Stimulated activated CD4-positive, alpha-beta T cell treated with anti-CD3 and anti-CD28 coated beads, TNF-alpha, amount 100 ng/mL, for 48 hours (primary cell): ENCODE measurements around the gene LINGO1.

Experiments used
- DNase-seq, 3 donors: peaks; one replicate each; pipeline ENCODE4 v3.0.0-alpha.2; 2020; ENCODE audit warnings: low read depth in 3 of 3

Gene LINGO1

DNA sequence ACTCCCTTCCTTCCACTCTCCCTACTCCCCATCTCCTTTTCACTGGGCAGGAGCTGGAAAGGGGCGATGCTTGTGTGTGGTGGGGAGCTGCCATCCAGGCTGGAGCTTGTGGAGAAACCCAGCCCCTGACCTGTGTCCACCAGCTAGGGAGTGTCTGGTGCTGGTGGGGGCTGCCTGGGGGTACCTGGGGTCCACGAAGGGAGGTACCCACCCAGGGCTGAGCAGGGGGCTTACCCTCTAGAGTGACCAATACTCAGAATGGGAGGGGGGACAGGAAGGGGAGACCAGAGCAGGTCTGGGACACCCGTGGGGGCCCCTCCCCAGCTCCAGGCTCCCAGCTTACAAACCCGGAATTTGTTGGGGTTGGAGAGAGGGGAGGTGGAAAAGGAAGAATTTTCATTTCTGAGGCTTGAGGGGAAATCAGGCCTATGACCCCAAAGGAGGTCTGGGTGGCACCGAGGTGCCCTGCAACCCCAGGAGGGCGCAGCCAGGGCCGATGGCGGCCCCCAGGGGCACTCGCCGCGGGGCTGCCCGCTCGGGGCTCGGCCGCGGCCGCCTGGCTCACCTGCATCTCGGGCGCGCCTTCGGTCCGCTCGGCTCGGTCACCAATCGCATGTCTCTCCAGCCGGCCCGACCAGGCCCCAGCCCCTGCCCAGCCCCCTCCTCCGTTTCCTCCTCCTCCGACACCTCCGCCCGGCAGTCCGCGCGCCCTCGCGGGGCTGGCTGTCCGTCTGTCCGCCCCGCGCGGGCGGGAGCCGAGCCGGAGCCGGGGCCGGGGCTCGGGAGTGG lies 773 bp downstream of the LINGO1 start:
- no peak for DNase-seq

DNA sequence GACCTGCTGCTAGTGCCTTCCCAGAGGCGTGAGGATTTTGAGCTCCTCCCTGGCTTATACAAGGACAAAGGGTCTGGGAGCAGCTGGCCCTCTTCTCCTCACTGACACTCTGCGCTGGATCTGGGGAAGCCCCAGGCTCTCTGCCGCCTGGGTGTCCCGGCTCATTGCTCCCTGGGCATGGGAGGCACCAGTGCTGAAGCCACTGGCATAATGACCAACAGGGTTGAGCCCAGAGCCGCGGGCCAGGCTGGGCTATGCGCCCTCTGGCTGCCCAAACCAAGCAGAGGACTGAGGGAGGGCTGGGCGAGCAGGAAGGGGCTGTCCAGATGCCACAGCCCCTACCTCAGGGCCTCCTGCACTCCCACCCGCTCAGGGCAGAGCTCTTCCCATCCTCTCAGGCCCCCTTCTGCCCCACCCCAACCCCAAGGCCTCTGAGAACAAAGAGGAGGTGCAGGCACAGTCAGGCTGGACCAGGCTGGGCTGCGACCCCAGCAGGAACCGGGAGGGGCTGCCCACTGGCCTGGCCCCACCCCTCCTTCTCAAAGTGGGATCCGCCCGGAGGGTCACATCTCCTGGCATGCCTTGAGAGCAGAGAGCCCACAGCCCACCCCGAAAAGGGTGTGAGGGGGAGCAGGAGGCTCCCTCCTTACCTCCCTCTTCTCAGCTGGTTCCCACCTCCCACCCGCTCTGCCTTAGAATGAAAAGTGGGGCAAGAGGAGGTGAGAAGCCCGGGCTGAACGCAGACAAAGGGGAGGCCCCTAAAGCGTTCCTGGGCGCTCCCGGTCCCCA lies 1.6 kb downstream of the LINGO1 start:
- DNase-seq: no peak

DNA sequence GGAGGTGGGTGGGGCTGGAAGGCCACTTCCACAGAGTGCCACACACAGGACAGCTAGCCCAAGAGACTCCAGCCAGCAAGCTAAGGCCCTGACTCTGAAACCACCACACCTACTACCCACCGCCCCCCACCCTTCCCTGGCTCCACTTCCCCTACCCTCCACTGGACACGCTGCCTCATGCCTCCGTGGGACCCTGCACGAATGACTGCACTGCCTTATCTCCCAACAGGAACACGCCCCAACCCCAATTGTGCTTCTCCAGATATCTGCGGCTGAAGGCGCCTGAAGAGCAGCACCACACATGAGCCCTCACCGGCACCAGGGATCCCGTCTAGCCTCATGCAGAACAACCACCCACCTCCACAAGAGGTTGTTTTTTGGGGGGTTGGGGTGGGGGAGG lies 2.7 kb downstream of the LINGO1 start:
- no peak for DNase-seq

DNA sequence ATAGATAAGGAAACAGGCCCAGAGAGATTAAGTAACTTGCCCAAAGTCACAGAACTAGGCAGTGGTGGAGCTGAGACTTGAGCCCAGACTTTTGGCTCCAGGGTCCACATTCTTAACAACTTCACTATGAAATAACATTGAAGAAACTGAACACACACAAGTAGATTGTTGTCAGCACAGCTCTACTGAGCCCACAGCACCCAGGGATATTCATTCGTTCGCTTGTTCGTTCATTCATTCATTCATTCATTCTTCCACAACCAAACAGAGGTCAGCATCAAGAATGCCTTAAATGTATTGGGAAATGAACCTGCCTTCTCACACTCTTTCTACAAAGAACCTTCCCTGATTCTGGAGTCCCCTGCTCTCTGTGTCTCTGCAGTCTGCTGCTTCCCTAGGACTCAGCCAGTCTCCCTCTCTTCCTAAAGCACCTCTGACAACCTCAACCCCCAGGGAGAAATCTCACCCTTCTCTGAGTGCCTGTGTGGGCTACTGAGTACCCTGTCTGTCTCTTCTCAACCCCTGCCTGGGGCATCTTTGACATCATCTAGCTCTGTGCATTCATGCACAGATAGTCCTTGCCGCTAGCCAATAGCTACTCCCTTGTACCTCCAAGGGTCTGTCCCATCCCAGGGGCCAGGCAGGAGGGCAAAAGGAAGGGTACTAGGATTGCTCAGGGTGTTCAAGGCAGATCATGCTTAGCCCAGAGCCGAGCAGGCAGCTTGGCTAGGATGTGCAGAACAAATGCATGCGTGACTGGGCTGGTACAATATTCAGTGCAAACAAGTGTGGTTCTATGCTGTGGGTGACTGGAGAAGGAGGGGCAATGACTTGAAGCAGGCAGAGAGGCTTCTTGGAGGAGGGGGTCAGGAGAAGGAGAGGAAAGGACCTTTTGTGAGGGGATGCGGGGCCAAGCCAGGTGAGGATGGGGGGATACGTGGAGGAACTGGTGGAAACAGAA lies 3.4 kb downstream of the LINGO1 start:
- no peak for DNase-seq

DNA sequence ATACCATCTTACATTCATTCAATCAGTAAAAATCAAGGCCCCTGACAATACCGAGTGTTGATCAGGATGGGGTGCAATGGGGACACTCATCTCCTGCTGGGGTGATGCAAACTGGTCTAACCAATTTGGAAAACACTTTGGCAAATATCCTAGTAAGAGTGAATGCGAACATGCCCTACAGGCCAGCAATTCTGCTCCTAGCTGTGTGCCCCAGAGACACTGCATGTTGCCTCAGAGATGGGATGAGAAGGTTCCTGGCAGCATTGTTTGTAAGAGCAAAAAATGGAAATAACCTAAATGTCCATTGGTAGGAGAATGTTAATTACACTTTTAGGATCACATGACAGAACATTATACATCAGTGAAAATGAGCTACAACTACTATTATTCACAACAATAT lies 4.7 kb downstream of the LINGO1 start:
- DNase-seq: no peak

DNA sequence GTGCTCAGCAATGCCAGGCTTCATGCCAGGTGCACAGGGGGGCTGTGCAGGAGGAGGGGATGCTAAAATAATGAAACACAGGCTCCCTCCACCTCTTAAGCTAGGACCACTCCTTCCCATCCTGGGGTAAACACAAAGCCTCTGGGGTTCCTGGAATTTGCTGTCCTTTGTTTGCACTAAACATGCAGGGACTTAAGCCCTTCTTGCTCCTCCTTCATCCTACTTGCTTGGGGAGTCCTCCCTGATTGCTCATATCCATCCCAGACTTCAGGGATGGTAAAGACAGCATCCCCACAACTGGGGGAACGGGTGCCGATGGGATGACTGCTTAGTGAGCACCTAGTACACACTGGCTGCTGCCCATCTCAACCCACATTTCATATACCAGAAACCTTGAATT lies 5.1 kb downstream of the LINGO1 start:
- DNase-seq: no peak

DNA sequence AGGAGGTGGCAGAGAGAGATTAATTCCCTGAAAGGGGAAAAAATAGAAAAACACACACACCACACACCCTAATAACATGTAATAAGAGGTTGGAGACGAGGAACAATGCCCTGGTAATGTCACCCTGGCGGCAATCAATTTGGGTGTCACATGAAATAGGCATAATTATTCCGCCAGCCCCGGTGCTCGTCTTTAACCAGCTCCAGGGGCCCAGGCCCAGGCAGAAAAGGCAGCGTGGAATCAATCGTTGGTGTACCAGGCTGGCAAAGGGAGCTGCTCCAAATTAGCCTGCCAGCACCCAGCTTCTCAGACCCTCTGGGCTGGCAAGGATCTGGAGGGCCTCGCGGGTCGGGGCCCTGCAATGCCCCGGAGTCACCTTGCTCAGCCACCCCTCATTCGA lies 5.6 kb downstream of the LINGO1 start:
- DNase-seq: no peak

DNA sequence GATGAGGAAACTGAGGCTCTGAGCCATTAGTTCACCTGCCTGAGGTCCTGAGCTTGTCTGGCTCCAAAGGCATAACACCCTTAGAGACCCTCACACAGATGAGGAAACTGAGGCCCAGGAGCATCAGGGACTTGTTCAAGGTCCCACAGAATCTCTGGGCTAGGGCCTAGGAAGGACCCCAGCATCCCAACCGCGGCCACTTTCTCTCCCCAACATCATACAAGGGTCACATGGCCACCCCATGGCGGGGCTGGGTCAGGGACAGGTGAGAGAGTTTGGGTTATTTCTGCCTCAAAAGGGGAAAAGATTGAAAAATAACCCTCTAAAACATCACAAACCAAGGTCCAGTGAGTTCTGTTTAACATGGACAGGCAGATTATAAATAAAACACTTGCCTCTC lies 6.7 kb downstream of the LINGO1 start:
- no peak for DNase-seq

DNA sequence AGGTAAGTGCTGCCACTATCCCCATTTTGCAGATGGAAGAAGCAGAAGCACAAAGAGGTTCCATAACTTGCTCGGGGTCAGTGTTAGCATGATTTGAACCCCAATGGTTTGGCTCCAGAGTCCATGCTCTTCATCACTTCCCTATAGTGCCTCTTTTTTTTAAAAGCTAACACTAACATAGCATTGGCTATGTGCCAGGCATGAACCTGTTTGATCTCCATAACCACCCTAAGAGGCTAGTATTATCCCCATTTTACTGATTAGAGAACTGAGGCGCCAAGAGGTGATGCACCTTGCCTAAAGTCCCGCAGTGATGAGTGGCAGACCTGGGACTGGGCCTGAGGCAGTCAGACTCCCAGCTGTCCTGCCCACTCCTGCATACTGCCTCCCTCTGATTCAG lies 7.3 kb downstream of the LINGO1 start:
- no peak for DNase-seq

DNA sequence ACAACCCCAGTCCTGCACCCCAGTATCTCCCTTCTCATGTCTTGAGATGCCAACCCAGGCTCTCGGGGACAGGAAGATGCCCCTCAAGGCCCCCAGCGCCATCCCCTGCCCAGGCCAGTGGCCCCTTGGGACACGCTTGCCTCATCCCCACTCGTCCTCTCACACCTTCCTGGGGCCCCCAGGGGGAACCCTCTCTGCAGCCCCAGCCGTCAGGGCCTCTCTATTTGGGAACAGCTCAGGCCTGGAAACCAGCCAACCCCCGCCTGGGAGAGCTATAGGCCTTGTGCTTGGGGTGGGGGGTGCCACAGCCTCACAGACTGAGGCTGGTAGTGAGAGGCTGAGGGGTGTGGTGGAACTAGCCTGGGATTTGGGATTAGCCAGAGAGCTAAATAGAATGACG lies 7.8 kb downstream of the LINGO1 start:
- no peak for DNase-seq

DNA sequence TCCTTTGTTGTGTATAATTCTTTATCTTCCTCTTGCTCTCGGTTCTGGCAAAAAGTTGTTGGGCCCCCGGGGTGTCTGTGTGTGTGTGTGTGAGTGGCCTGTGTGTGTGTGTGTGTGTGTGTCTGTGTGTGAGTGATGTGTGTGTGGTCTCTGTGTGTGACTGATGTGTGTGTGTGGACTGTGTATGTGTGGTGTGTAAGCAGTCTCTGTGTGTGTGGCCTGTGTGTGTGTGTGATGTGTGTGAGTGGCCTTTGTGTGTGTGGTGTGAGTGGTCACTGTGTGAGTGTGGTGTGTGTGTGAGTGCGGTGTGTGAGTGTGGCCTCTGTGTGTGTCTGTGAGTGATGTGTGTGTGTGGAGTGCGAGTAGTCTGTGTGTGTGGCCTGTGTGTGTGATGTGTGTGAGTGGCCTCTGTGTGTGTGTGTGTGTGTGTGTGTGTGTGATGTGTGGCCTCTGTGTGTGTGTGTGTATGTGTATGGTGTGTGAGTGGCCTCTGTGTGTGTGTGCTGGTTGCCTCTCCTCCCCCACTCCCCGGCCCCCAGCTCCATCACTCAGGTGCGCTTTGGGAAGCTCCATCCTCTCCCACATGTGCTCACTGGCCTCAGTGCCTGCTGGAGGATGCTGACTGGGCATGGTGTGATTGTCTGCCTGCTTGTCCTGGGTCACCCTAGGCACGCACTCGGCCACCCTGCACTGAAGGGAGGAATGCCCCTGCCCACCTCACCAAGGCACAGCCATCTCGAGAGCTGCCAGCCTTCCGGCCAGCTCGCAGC lies 8.8 kb downstream of the LINGO1 start:
- no peak for DNase-seq

DNA sequence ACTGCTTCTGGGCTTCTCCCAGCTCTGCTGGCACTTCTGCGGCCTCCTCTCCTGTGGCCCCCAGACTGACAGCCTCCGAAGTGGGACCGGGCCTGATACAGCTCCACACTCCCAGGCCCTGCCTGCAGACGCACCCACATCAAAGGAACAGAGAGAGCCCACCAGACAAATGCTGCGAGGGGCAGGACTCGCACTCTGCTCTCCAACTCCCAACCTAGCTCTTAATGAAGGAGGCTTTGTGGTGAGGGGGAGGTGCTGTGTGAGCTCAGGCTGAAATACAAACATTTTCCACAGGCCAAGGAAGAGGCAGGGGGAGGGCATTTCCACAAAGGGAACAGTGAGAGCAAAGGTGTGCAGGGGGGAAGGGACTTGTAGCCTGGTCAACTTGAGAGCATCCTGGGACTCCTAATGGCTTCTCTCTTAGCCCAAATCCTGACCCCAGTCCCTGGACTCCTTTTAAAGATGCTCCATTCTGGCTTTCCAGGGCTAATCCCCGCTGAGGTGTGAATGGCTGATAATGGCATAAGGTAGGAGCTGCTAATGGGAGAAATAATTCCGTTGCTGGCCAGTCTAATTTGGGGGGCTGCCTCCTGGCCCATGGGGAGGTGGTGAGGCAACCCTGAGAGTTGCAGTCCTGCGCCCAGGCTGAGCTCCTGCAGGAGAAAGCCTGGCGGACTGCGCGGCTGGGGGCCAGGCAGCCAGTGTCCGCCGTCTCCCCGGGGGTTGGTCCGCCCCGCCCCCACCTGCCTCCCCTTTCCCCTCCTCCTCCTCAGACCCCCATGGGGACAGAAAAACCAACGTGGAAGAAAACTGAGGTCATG lies 9.6 kb downstream of the LINGO1 start:
- DNase-seq: no peak

DNA sequence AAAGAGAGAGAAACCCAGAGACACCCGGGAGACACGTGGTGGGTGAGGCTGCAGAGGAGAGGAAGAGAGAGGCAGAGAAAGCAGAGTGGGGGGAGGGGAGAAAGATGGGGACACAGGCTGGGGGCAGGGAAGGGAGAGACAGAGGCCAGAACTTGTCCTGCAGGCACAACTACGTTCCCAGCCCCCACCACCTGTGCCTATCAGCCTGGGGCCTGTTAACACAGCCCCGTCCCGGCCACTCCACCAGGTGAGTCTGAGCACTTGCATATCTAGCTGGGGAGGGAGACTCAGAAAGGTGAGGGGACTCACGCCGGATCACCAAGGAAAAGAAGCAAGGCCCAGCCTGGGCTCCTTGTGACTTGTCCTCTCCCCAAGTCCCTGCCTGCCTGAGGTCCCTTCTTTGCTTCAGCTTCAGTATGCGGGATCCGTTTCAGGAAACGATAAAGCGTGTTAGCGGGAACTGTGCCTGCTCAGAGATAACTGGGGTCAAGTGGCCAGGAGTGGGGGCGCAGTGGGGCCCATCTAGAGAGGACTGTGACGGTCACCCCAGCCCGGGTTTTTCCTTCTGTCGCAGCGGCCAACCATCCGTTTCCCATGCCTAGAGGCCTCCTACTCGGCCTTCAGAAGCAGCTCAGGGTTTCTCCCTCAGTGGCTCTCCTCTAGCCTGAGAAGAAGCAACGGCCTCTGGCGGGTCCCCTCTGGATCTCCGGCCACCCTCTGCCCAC lies 10.3 kb downstream of the LINGO1 start:
- DNase-seq: no peak

DNA sequence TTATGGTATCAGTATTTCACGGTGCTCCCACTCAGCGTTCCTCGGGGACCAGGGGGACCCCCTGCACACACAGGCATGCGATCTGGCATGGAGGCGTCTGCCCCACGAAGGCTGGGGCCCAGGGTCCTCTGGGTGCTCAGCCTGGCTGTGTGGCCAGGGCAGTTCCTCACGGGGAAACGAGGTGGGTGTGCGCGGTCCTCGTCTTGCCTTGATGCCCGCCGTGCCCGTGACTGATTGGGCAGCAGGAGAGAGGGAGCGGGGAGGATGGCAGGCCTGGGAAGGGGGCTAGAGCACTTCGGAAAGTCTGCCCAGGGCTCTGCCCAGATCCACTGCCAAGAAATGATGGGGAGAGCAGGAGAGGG lies 10.9 kb downstream of the LINGO1 start:
- DNase-seq: no peak

DNA sequence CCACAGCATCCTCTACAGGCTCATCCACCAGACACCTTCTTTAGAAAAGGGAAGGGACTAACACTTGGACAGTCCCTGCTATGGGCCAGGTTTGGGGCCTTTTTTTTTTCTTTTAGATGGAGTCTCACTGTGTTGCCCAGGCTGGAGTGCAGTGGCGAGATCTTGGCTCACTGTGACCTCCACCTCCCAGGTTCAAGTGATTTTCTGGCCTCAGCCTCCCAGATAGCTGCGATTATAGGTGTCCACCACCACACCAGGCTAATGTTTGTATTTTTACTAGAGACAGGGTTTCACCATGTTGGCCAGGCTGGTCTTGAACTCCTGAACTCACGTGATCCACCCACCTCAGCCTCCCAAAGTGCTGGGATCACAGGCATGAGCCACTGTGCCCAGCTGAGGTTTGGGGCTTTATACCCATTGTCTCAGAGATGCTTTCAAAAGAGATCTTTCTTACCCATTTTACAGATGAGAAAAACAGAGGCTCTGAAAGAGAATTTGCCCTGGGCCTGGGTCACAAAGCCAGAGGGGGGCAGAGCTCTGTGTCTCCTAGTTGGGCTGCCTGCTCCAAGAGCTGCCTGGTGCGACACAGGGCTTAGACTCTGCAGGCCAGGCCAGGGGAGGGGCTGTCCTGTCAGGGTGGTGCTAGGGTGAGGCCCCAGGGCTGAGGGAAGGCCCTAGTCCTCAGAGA lies 11.6 kb downstream of the LINGO1 start:
- no peak for DNase-seq

DNA sequence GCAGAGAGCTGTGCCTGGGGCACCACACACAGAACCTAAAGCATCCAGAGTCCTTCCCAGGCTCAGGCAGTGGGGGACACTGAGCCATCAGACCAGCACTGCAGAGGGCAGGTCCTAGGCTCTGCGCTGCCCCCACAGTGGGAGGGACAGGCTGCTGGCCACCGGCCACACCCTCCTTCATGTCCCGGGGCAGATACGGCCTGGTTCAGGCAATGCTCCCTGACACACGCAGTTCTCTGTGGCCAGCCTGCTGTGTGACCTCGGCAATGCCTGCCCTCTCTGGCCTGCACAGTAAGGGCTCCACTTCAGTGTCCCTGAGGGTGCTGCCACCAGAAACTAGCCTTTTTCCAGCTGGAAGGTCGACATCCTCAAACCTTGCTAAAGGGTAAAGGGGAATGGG lies 12.4 kb downstream of the LINGO1 start:
- DNase-seq: no peak

DNA sequence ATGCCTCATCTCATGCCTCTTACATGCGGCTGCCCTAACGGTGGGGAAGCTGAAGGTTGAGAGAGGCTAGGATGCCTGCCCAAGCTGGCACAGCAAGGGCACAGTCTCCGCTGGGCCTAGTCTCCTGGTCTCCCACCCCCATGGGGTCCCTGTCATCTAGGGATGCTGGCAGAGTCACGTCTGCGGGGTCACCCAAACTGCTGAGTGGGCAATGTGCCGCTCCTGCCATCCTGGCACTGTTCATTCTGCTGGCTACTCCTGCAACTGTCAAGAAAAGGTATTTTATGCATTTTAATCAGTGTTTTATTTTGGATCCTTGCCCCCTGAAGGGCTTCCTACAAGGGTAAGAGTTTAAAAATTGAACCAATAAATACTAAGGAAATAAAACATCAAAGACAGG lies 12.8 kb downstream of the LINGO1 start:
- no peak for DNase-seq

DNA sequence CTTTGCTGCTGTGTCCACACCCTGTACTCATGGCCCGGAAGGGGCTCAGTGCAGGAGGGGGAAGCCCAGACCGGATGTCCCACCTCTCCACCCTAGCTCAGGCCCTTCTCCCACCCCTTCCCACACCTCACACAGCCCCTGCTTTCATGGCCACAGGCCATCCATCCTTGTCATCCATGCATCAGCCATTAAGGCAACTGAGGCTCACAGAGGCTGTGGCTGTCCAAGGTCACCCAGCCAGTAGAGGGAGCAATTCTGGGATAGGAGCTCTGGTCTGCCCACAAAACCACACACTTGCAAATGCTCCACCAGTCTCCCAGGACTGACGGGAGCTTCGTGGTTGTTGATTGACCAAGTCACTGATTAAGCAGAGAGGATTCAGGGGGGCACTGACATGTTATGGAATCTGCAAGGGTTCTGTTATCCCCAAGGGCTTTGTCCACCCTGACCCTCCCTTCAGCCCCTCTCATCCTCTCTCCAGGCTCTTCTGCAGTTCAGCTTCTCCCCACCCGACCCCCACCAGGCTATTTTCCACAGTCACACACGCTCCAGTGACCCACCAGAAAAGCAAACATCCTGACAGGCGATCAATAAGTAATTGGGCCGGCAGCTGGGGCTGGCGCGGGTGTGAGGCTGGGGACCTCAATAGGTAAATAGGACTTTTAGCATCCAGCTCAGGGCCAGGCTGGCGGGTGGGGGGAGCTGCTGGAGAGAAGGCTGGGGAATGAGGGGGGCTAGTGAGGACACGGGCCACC lies 15.1 kb downstream of the LINGO1 start:
- DNase-seq: no peak

DNA sequence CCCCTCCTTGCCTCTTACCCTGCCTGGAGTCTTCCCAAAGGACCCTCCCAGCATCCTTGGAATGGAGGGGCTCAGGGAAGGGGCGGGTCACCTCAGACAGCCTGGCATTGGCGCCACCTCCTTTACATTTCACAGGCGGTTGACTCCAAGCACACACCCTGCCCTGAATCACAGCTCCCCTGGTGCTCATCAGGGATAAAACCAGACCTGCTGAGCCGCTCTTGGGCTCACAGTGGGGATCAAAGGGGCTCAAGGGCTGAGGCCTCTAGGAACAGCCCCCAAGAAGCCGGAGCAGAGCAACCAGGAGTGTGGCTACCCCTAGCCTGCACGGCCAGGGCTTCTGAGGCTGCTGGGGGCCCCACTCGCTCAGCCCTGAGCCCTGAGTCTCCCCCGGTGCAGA lies 16.6 kb downstream of the LINGO1 start:
- no peak for DNase-seq
